22Rv1 (cell line): ENCODE measurements around the gene ANKRD40.

Source experiments
- CTCF ChIP-seq: fragments of 450-650 bp; IDR thresholded peaks from 2 replicates; pipeline ENCODE4 v1.5.1; 2017; ENCODE audit warnings: mild to moderate bottlenecking
- ZFX ChIP-seq: fragments of 450-650 bp; IDR thresholded peaks from 2 replicates; pipeline ENCODE4 v1.6.1; 2017; ENCODE audit warnings: antibody characterized with exemption, borderline replicate concordance

- TF ChIP-seq CTCF (no peak), ZFX (no peak)
These were observed 47.5 kb downstream of the ANKRD40 start for GRCh38 chr17:50660042-50660886.
